ENCODE results near the gene SLC4A2.

GRCh38 chr7:151066273-151066974 is 7.0 kb downstream of the SLC4A2 start:
- TF ChIP-seq CTCF (IDR thresholded peaks at IDR 0.05) (no peak), POLR2AphosphoS5 (IDR thresholded peaks at IDR 0.05) (no peak), POLR2A (IDR thresholded peaks at IDR 0.05) (no peak), EP300 (IDR thresholded peaks at IDR 0.05) (no peak)
